GM12875 (cell line): ENCODE measurements around the gene MYO1D.

Source experiments
- H3K4me3 ChIP-seq: one replicate; pipeline ENCODE4 v1.5.1; 2011; ENCODE audit warnings: low read depth, low read length, control low read depth
- TF ChIP-seq, protein P1 (sequence below): IDR thresholded peaks from 2 replicates; pipeline ENCODE4 v1.5.1; 2011; ENCODE audit warnings: low read depth, mild to moderate bottlenecking, control low read depth, inconsistent platforms, low read length, moderate library complexity, borderline replicate concordance; ENCODE audit not compliant: insufficient read depth

MYO1D gene

DNA sequence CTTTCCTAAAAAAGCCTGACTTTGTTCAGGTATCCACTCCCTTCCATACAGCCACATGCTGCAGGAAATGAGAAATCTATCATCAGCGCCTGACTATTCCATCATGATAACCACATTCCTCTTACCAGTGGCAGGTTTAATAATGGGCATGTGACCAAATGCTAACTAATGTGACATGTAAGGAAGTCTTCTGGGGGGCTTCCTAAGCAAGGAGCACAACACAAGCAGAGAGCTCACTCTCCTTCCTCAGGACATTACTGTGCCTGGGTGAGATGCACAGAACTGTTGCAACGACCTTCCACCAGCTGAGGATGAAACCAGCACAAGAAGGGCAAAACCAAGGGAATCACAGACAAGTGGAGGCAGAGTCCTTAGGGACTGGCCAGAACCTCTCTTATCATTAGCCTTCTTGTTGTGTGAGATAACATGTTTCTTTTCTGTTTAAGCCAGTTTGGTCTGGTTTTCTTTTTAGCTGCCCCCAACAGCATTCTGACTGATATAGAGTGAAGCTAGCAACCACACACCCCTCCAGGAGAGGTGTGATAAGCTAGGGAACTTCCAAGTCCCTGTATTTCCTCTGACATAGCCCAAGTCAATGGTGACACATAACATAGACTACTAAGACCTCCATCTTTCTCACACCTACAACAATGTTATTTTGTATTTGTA lies 16.9 kb downstream of the MYO1D start:
- TF ChIP-seq, protein P1, sequence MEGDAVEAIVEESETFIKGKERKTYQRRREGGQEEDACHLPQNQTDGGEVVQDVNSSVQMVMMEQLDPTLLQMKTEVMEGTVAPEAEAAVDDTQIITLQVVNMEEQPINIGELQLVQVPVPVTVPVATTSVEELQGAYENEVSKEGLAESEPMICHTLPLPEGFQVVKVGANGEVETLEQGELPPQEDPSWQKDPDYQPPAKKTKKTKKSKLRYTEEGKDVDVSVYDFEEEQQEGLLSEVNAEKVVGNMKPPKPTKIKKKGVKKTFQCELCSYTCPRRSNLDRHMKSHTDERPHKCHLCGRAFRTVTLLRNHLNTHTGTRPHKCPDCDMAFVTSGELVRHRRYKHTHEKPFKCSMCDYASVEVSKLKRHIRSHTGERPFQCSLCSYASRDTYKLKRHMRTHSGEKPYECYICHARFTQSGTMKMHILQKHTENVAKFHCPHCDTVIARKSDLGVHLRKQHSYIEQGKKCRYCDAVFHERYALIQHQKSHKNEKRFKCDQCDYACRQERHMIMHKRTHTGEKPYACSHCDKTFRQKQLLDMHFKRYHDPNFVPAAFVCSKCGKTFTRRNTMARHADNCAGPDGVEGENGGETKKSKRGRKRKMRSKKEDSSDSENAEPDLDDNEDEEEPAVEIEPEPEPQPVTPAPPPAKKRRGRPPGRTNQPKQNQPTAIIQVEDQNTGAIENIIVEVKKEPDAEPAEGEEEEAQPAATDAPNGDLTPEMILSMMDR, result no peak
- H3K4me3 ChIP-seq, result no peak overlapping the region

DNA sequence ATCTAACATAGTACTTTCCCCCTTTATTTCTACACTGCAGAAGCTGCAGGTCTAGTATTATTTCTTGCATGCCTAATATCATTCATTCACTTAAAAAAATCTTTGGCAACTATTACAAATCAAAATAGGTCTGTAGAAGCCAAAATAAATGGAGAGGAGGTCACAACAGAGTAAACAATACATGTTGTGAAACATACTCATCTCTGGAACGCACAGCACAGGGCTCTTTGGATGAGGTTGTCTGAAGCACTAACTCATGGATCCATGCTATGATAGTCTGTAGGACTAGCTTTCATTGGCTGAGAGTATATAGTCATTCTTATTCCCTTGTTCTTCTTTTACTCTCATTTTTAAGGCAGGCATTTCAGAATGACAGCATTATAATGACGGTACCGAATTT lies 21.3 kb downstream of the MYO1D start:
- TF ChIP-seq, protein P1, result no peak
- no peak overlapping the region for H3K4me3 ChIP-seq

DNA sequence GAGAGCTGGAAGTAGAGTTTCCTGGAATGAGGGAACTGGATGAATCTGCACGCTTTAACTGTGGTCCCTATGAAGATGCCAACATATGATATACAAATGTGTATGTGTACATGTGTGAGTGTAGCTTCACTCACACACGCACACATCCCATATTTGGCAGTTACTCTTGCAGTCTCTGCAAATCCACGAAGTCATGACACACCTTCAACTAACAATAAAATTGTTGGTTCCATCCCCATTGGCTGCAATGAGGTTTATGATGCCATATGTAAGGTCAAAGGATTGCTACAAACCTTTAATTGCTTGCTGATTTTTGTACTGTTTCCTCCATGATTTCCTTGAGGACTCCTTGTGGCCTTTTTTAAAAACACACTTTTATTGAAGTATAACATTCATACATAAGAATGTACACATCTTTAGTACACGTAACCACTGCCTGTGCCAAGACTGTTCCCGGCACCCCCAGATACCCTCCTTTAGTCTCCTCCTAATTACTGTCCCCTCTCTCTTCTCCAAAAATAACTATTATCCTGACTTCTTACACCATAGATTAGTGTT lies 22.0 kb downstream of the MYO1D start:
- TF ChIP-seq, protein P1, result no peak
- H3K4me3 ChIP-seq, result no peak overlapping the region

DNA sequence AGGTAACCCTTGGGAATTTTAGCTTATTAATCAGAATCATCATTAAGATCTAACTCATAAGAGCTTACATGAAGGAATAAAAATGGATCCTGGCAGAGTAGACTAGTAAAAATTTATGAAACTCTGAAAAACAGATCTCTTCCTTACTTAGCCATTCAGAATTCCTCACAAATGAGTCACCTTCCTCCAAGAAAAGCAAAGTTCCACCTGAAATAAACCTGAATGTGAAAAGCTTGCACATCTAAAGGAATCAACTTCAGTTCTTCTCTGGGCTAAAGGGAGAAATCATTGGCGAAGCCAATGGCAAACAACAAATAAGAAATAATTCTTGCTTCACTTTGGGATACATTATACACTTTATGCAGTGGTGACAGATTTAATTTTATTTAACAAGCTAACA lies 22.7 kb downstream of the MYO1D start:
- H3K4me3 ChIP-seq, result no peak overlapping the region
- TF ChIP-seq, protein P1, result no peak

DNA sequence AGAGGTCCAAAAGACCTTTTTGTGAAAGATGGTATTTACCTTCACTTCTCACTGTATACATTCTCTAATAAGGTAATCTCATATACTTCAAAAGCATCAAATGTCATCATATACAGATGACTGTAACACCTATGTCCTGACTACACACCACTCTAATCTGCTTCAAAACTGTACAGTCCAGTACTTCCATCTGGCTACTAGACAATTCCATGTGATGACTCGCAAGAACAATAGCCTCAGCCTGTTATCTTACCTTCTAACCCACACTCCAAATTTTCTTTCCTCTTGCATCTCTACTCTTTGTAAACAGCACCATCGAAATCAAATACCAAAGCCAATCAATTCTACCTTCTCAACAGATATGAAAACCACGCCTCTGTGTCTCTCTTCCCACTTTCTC lies 24.1 kb downstream of the MYO1D start:
- H3K4me3 ChIP-seq, result no peak overlapping the region

DNA sequence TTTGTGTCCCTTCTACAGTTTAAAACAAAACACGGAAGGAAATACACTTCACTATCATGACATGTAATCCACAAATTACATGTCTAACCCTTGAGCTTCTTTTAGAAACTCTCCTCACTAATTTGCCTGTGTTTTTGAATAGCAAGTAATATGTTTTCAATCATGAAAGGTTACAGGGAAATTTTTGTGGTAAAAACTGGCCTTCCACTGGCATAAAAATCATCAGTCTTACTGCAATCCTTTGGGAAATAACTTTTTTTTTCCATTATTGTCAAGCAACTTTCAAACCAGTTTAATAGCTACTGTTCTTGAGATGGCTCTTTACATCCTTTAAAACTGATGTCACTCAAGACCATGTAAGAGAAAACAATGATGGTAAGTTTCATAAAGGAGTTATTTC lies 27.0 kb downstream of the MYO1D start:
- H3K4me3 ChIP-seq, result no peak overlapping the region
- TF ChIP-seq, protein P1, result no peak

More for the DNA sequence above, 24.1 kb downstream of the MYO1D start:
- TF ChIP-seq, protein P1, result no peak

DNA sequence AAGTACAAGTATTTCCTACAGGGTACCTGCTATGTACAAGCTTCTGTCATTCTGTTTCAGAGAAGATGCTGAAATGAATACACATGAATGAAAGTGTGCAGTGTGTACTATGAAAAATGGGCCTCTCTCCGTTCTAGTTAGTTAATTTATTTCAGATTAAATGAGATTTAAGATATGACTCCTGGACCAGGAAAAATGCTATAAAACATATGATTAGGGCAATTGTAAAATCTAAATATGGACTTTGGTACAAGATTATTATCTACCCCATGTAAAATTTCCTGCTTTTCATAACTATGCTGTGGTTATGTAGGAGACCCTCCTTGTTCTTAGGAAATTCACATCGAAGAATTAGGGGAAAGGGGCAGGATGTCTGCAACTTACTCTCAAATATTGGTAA lies 28.9 kb downstream of the MYO1D start:
- no peak overlapping the region for H3K4me3 ChIP-seq
- TF ChIP-seq, protein P1, result no peak
